ENCODE data around the gene COA1. TPM values are rescaled to one million over a fixed set of nuclear protein-coding genes. Genes with fewer than 3 reads are reported as not detected.

Gene COA1
- total and polyA plus RNA-seq, 2 donors (not counting 1 experiment from before 2014, with no cell fraction given) = 28.7 to 72.7 TPM

DNA sequence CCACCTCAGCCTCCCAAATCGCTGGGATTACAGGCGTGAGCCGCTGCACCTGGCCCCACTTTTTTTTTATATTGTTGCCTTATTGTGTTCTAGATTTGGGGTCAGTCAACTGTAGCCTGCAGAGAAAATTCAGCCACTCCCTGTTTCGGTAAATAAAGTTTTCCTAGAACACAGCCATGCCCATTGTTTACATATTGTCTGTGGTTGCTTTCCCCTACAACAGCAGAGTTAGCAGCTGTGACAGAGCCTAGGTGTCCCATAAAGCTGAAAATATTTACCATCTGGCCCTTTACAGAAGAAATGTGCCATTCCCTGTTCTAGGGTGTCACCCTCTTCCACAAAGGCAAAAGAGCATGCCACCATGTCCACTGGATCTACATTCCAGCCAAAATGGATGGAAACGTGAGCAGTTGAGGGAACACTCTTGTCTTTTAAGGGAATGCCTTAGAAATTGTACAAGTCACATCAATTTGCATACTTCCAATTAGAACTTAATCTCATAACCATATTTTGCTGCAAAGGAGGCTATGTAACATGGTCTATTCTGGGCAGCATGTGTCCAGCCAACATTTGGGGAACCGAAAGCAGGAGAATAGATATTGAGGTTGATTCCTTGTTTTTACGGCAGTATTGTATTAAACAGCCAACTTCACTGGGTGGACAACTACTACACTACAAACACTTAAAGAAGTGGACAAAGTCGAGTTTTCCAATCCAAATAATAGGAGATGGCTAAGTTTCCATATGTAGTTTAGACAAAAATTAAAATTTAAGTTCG lies 18.2 kb upstream of the COA1 start:
- no peaks in the 10 kb centered on the region for H3K79me2 ChIP-seq (ENCODE audit: control insufficient read depth, insufficient read depth, low read length)
- no peak overlapping the region for H3K4me3 Mint-ChIP-seq
- ATAC-seq (ENCODE audit: low read depth) (no peak), DNase-seq (no peak)
- no peaks in the 10 kb centered on the region for H4K20me1 ChIP-seq (ENCODE audit: control insufficient read depth, insufficient read depth, low read length, poor library complexity, severe bottlenecking)
- no peak overlapping the region for H3K27ac ChIP-seq (ENCODE audit: low read length in 2 of 2)
- no peaks in the 10 kb centered on the region for H3K9me3 ChIP-seq (ENCODE audit: control extremely low read depth in 1 of 3, control insufficient read depth in 2 of 3, insufficient read depth in 1 of 3, low read length in 2 of 3)
- CTCF ChIA-PET = no interaction called here
- H2AFZ ChIP-seq (ENCODE audit: insufficient read depth, low read depth, low read length, poor library complexity, severe bottlenecking) = no peak overlapping the region
- H3K27ac Mint-ChIP-seq = no peak overlapping the region
- intact Hi-C loops (cut with micrococcal nuclease) = no loop called here
- WGBS (ENCODE audit: insufficient coverage) = no CpG with 5 or more reads among the region's 9 CpGs
- H3K36me3 ChIP-seq (replicated peaks in 1 of 2; ENCODE audit: control extremely low read depth in 1 of 2, control insufficient read depth in 1 of 2, extremely low read depth in 1 of 2, insufficient read depth in 2 of 2, low read length in 1 of 2) = no peaks in the 10 kb centered on the region
- no peaks in the 10 kb centered on the region for H3K4me1 ChIP-seq (ENCODE audit: control insufficient read depth in 2 of 2, insufficient read depth in 2 of 2, low read length in 2 of 2)
- H3K27me3 Mint-ChIP-seq = peaks cover 4% of the 10 kb centered on the region
- no peak overlapping the region for H3K9ac ChIP-seq (ENCODE audit: low read length)
- no peak overlapping the region for H3K4me3 ChIP-seq (ENCODE audit: control extremely low read depth in 1 of 5, extremely low read depth in 1 of 5, insufficient read depth in 1 of 5, low read depth in 2 of 5, low read length in 4 of 5)
- no peak overlapping the region for H3K4me2 ChIP-seq (replicated peaks; ENCODE audit: low read depth, low read length, poor library complexity, severe bottlenecking)
- no peaks in the 10 kb centered on the region for H3K4me1 Mint-ChIP-seq
- H3K27me3 ChIP-seq (replicated peaks in 1 of 4; ENCODE audit: control extremely low read depth in 1 of 4, control insufficient read depth in 3 of 4, insufficient read depth in 4 of 4, low read length in 3 of 4) = peaks cover 0 to 5% (median 2%) of the 10 kb centered on the region in 4 experiments
- TF ChIP-seq EZH2 (IDR thresholded peaks at IDR 0.05; ENCODE audit: borderline replicate concordance, insufficient read depth, low read depth, low read length, poor library complexity, severe bottlenecking) (no peak), CTCF (IDR thresholded peaks at IDR 0.05) (no peak)
- H3K9me3 Mint-ChIP-seq (ENCODE audit: insufficient read depth) = no peaks in the 10 kb centered on the region
- POLR2A ChIA-PET = no interaction called here

DNA sequence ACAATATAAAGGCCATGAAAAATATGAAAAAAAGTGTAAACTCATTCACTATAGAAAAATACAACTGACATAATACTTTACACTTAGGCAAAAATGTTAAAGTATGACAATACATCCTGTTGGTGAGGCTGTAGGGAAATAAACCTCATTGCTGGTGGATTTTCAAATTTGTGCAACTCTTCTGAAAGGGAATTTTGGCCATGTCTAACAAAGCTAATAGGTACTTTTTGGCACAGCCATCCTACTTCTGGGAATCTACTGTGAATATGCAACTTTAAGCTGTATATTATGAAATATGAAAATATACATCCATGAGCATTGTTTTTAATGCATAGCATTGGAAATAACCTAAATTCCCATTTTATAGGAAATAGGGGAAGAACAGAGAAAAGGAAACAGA lies 13.4 kb upstream of the COA1 start:
- H3K27me3 ChIP-seq (replicated peaks in 1 of 4; ENCODE audit: control extremely low read depth in 1 of 4, control insufficient read depth in 3 of 4, insufficient read depth in 4 of 4, low read length in 3 of 4) = peaks cover 0 to 3% (median 1%) of the 10 kb centered on the region in 4 experiments
- ATAC-seq (ENCODE audit: low read depth) (no peak), DNase-seq (no peak)
- no peak overlapping the region for H2AFZ ChIP-seq (ENCODE audit: insufficient read depth, low read depth, low read length, poor library complexity, severe bottlenecking)
- H3K9ac ChIP-seq (ENCODE audit: low read length) = no peak overlapping the region
- no peaks in the 10 kb centered on the region for H3K4me1 ChIP-seq (ENCODE audit: control insufficient read depth in 2 of 2, insufficient read depth in 2 of 2, low read length in 2 of 2)
- H3K9me3 ChIP-seq (ENCODE audit: control extremely low read depth in 1 of 3, control insufficient read depth in 2 of 3, insufficient read depth in 1 of 3, low read length in 2 of 3) = no peaks in the 10 kb centered on the region
- no peaks in the 10 kb centered on the region for H3K4me1 Mint-ChIP-seq
- POLR2A ChIA-PET = no interaction called here
- intact Hi-C loops (cut with micrococcal nuclease) = no loop called here
- no peak overlapping the region for H3K27ac ChIP-seq (ENCODE audit: low read length in 2 of 2)
- H3K4me3 ChIP-seq (ENCODE audit: control extremely low read depth in 1 of 5, extremely low read depth in 1 of 5, insufficient read depth in 1 of 5, low read depth in 2 of 5, low read length in 4 of 5) = no peak overlapping the region
- CTCF ChIA-PET = no interaction called here
- H3K9me3 Mint-ChIP-seq (ENCODE audit: insufficient read depth) = no peaks in the 10 kb centered on the region
- H3K79me2 ChIP-seq (ENCODE audit: control insufficient read depth, insufficient read depth, low read length) = no peaks in the 10 kb centered on the region
- no peaks in the 10 kb centered on the region for H3K36me3 ChIP-seq (replicated peaks in 1 of 2; ENCODE audit: control extremely low read depth in 1 of 2, control insufficient read depth in 1 of 2, extremely low read depth in 1 of 2, insufficient read depth in 2 of 2, low read length in 1 of 2)
- H3K27ac Mint-ChIP-seq = no peak overlapping the region
- H4K20me1 ChIP-seq (ENCODE audit: control insufficient read depth, insufficient read depth, low read length, poor library complexity, severe bottlenecking) = no peaks in the 10 kb centered on the region
- no peak for TF ChIP-seq CTCF (IDR thresholded peaks at IDR 0.05)
- TF ChIP-seq EZH2 (IDR thresholded peaks at IDR 0.05; ENCODE audit: borderline replicate concordance, insufficient read depth, low read depth, low read length, poor library complexity, severe bottlenecking) = no peak
- H3K4me2 ChIP-seq (replicated peaks; ENCODE audit: low read depth, low read length, poor library complexity, severe bottlenecking) = no peak overlapping the region
- H3K4me3 Mint-ChIP-seq = no peak overlapping the region
- peaks cover 3% of the 10 kb centered on the region for H3K27me3 Mint-ChIP-seq
